HG02759 (cell line): ENCODE data around the gene CIAO3.
A peak's percentile ranks its signal among the peaks of the same experiment; 100 is the strongest.
"Not testable (repeated sequence)": the region's sequence is repeated elsewhere in the genome, so short reads cannot be mapped to it uniquely, and the experiment has no call there.

Experiments used
- ATAC-seq: cut with Tn5 transposase; IDR thresholded peaks from one replicate; pipeline ENCODE4 v1.9.1; 2021; ENCODE audit warnings: mild to moderate bottlenecking, moderate library complexity; ENCODE audit not compliant: unreplicated experiment

CIAO3 gene

DNA sequence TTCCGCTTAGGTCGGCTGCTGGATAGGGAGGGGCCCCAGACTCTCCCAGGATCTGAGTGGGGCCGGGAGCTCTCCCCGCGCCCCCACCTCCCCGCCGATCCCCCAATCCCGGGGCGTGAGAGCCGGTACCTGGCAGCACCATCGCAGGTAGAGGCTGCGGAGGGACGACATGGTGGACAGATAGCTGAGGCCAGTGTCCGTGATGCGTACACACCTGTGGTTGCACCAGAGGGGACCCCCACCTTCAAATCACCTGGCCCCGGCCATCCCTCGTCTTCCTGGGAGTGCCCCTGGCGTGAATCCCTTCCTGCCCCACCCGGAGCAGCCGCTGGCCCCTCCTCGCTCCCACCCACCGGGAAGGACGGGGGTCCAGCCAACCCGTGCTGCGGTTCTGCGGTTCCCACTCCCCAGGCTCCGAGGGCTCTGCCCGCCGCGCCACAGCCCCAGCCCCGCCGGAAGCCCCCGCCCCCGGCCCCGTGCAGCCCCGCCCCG lies 45.9 kb downstream of the CIAO3 start:
- ATAC-seq: no peak

DNA sequence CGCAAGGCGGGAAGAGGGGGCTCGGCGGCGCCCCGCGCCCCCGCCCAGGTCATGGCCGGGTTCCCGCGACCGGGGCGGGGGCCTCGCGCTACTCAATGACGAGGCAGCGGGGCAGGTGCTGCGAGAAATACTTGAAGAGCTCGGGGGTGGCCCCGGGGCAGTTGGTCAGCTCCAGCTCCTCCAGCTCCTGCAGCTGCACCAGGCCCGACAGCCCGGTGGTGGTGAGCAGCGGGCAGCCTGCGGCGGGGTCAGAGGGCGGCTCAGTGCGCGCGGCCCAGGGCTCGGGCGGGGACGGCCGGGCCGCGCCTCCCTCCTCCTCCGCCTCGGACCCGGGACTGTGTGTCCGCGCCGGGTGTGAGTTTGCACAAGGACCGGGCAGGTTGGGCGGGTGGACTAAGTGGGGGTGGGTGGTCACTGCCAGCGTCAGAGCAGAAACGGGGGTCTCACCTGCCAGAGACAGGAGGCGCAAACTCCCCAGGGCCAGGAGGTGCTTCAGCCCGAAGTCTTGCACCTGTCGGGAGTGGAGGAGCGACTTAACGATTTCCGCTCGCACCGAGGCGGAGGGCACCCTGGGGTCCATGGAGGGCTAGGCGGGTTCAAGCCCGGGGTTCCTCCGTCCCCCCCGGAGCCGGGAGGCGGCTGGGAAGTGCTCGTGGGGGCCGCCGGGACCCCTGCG lies 46.5 kb downstream of the CIAO3 start:
- no peak for ATAC-seq

DNA sequence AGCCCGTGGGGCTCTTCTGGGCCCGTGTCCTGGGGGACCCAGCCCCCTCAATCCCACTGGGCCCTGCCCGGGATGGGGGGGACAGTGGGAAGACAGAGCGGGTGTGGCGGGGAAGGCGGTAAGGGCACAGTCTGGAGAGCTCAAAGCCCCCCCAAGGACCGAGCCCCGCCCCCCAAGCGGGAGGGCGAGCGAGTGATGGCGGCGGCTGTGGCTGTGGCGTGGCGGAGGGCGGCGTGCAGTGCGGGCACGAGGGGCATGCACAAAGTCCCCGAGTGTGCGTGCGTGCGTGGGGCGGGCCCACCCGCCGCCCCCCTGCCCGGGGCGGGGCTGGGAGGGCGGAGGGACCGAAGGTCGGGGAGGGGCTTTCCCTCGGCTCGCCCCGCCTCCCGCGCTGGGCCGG lies 47.0 kb downstream of the CIAO3 start:
- no peak for ATAC-seq

DNA sequence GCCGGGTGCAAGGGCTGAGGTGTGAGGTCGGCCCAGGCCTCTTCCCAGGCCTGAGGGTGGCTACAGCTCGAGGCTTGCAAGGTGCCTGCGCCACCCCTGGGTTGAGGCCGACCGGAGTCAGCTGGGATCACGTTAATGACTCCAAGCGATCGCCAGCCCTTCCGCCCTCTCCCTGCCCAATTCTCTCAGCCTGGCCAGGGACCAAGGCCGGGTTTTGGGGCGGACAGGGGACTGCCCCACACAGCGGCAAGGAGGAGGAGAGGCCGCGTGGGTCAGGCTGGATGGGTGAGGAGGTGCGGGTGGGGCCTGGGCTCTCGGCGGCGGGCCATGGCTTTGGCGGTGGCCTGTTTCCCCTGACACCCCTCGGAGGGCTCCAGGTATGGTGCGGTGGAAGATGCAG lies 47.4 kb downstream of the CIAO3 start:
- ATAC-seq: no peak

DNA sequence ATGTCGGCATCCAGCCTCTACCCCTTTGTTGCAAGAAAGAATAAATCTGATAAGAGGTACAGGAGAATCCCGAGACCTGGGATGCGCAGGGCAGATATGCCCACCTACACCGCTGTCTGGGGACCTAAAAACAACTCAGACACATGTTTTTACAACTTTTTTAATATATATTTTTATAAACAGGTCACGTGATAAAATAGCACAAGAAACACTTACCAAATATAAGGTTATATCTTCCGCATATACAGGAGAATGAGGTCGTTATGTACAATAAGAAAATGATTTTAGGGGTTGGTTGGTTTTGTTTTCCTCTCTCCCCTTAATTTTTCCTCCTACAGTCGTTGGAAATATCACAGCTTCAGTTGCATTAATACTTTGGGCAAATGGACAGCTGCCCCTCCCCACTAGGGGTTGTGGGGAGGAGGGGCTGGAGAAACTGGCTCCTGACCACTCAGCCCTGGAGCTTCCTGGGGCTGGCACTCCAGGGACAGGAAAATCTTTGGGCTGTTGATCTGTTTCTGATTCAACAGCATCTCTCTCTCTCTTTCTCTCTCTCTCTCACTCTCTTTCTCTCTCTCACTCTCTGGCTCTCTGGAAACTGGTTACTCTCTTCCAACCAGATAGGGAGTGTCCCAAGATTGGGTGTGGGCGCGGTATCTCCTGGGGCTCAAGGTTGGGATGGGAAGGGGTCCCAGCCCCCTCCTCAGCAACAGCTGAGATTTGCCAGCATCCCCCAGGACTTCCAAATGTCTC lies 48.3 kb downstream of the CIAO3 start:
- no peak for ATAC-seq

DNA sequence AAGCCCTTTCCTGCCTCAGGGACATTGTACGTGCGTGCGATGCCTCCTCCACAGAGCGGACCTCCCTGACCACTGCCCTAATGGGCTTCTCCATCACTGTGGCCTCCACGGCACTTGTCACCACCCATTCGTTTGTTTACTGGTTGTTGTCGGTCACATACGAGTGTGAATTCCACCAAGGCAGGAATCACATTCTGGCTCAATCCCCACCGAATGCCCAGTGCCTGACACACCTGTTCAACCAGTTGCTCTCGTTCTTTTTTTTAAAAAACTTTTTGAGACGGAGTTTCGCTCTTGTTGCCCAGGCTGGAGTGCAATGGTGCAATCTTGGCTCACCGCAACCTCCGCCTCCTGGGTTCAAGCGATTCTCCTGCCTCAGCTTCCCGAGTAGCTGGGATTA lies 49.6 kb downstream of the CIAO3 start:
- not testable (repeated sequence) for ATAC-seq

DNA sequence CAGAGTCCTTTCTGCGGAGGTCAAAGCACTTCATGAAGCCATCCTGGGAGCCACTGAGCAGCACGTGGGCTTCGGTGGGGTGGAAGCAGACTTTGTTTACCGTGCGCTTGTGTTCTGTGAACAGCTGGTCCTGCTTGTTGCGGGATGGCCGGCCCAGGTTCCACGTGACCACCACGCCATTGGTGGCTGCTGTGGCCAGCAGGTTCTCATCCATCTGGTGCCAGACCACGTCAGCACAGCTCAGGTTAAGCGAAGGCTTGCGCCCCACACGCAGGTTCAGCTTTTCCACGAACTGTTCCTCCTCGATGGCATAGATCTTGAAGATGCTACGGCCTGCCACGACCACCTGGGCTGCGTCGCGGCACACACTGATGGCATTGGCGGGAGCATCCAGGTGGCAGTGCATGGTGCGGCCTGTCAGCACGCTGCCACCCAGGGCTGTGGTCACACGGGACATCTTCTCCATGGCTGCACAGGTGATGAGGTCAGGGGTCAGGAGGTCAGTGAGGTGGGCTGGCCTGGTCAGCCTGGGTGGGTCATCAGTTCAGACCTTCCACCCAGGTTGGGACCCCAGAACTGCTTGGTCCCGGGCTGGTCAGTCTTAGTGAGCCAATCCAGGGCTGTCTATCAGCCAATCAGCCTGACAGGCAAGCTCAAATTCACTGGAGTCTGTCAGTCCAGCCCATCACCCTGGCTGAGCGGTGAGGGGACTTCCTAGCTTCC lies 51.5 kb downstream of the CIAO3 start:
- no peak for ATAC-seq

DNA sequence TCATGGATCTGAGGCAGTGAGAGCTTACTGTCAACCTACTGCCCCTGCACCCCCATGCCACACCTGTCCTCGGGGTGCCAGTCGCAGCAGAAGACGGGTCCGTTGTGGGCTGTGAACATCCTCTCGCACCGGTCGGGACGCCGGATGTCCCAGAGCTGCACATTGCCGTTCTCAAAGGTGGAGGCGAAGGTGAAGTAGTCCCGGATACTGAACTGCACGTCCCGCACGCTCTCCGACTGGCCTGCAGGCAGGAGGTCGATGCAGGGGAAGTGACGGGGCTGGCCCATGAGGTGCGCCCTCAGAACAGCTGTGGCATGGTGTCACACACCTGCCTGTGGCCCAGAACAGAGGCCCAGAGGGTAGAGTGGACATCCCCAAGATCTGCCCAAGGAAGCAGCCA lies 53.3 kb downstream of the CIAO3 start:
- no peak for ATAC-seq

DNA sequence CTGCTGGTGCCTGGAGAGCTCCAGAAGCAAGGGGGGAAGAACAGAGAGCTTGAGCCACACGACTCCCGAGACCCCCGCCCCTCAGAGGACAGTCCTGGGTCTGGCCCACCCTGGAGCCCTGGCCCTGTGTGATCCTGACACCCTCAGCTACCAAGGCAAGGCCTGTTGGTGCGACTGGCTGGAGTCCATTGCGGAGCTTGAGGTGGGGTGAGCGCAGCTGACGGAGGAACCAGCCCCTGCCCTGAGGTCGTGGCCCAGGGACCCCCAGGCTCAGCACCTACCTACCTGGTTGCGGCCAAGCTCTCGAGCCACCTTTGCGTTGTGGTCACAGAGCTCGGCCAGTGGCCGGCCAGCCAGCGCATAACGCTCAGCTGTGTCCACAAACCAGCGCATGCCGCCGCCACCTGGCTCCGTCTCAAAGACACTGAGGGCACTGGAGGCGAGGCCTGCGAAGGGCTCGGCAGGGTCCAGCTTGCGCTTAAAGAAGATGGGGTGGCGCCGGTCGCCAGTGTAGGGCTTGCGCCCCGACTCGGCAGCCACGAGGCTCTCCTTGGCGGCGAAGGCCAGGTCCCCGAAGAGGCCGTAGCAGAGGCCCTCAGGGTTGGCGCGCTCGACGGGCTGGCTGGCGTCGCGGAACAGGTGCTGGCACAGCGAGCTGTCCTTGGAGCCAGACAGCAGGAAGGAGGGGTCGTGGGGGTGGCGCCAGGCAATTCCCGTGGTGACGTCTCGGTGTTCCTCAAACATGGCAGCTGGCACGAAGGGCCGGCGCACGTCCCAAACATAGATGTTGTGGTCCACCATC lies 54.1 kb downstream of the CIAO3 start:
- ATAC-seq: no peak

DNA sequence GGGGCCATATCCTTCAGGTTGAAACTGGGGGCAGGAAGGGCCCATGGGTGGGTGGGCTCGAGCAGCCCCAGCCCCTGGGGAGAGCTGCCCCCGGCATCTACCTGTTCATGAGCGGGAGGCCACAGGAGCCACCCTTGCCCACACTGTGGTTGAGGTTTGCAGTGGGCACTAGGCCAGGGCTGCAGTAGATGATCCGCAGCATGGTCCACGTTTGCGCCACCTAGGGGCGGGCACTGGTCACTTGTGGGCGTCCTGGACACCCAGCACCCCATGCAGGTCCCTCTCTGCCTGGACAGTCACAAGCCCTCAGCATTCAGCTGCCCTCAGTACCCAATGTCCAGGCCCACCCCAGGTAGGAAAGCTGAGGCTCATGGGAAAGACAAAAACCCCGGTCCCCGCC lies 54.8 kb downstream of the CIAO3 start:
- ATAC-seq: no peak

DNA sequence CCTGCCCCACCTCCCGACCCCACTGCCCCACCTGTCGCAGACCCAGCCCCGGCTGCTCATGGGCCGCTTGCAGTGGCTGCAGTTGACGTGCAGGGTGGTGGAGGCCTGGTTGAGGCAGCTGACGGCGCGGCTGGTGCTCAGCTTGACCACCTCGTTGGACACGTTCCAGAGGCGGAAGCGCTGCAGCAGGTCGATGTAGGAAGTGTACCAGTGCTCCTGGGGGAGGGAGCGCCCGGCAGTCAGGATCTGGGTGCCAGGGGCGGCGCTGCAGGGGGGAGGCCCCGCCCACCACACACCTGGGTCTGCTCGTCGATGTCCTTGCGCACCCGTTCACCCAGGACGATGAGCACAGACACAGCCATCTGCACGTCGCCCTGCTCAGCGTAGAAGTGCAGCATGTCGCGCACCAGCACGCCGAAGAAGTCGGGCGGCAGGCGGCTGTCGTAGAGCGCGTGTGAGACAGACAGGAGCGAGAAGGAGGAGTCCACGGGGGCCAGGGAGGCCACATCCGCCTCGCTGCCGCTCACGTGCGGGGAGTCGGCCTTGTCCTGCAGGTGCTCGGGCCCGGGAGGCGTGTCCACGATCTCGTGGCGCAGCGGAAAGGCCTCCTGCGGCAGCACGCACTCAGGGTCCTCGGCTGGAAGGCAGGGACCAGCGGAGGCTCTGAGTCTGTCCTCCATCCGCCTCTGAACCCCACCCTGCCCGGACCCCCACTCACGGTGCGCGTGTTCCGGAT lies 55.7 kb downstream of the CIAO3 start:
- no peak for ATAC-seq

DNA sequence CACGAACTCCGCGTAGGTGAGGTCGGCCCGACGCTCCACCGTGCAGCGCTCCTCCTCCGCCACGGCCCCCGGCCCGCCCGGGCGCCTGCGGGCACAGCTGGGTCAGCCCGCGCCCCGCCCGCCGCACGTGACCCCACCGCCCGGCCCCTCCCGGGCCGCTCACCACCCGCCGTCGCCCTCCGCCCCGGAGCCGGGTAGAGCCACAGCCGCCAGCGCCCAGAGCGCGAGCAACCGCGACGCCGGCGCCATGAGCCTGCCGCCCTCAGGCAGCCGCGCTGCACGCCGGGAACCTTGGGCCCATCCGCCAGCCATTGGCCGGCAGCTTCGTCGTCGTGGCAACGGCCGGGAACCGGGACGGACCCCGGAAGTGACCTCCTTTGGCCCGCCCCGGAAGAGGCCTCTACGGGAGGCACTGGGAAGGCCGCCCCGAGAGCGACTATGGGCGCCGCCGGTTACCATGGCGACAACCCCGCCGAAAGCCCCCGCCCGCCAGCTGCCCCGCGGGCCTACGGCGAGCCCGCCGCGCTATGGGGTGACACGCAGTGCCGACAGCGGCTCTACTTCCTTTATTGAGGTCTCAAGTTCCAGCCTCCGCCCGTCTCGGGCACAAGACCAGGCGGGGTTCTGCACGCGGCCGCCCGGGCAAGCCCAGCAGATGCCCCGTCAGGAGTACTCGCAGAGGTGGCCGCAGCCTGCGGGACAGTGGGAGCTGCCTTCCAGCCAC lies 56.6 kb downstream of the CIAO3 start, which contains the start of gene JMJD8:
Gene JMJD8, minus strand, starts transcription at position 264 of the 724 bp plus-strand sequence. Its CDS starts 15 bp downstream, at position 249.
- ATAC-seq: peak; percentile 65

DNA sequence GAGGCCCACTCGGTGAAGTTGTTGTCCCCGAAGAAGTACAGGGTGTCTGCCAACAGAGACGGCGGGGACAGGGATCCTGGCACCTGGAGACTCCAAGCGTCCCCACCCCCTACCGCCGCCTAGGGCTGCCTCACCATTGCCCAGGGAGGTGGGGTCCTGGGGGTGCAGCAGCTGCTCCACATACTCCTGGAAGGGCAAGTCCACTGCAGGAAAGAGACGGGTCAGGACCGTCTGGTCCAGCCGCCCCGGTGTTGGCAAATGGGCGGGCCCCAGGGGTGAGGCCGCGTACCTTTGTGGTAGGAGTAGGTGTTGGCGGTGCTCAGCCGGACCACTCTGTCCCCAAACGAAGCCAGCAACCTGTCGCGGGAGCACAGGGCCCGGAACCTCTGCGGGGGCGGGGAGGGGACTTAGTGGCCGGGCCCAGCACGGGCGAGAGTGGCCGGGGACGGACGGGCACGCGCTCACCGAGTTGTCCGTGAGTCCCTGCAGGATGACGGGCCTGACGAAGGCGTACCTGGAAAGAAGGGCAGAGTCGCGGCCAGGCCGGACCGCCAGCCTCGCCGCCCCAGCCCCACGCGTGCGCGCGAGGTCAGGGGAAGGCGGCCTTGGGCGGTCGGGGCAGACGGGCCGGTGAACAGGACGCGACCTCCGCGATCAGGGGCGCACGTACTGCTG lies 57.3 kb downstream of the CIAO3 start:
- ATAC-seq: no peak

DNA sequence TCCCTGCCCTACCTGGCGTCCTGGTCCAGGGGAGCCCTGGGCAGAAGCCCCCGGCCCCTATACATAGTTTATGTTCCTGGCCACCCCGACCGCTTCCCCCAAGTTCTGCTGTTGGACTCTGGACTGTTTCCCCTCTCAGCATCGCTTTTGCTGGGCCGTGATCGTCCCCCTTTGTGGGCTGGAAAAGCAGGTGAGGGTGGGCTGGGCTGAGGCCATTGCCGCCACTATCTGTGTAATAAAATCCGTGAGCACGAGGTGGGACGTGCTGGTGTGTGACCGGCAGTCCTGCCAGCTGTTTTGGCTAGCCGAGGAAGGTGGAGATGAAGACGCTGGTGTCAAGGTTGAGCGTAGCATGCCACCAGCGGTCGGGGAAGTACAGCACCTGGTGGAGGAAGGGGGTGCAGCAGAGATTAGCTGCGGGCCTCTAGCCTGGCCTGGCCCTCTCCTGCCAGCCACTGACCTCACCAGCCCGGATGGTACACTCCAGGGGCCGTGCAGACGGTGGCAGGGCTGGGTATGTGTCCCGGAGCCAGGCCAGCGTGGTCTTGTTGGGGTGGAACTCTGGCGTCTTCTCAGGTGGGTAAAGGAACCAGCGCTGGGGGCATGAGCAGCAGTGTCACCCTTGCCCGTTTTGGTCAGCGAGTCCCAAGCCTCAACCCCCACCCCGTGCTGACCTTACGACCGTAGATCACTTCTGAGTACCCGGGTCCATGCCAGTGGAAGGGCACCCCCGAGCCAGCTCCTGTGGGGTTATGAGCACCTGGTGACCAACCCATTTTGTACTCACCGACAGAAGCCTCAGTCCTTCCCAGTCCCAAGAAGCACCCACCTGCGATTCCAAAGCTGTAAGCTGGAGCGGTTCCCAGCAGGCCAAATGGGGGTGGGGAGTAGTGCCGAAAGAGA lies 58.1 kb downstream of the CIAO3 start:
- ATAC-seq: no peak

DNA sequence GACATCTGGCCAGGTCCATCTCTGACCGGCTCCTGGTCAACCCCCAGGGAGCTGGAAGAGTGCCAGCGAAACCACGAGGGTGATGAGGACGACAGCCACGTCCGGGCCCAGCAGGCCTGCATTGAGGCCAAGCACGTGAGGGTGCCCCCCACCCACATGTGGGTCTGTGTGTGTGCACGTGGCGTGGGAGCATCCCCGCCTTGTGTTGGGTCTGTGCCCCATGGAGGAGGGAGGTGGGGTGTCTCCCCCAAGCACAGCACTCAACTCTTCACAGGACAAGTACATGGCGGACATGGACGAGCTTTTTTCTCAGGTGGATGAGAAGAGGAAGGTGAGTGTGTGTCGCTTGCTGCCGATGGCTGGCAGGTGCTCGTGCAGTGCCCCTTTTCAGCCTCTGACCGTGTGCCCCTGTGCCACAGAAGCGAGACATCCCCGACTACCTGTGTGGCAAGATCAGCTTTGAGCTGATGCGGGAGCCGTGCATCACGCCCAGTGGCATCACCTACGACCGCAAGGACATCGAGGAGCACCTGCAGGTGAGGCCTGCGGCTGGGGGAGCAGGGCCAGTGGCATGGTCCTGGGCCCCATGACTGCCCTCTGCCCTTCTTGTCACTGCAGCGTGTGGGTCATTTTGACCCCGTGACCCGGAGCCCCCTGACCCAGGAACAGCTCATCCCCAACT lies 58.9 kb downstream of the CIAO3 start:
- no peak for ATAC-seq

DNA sequence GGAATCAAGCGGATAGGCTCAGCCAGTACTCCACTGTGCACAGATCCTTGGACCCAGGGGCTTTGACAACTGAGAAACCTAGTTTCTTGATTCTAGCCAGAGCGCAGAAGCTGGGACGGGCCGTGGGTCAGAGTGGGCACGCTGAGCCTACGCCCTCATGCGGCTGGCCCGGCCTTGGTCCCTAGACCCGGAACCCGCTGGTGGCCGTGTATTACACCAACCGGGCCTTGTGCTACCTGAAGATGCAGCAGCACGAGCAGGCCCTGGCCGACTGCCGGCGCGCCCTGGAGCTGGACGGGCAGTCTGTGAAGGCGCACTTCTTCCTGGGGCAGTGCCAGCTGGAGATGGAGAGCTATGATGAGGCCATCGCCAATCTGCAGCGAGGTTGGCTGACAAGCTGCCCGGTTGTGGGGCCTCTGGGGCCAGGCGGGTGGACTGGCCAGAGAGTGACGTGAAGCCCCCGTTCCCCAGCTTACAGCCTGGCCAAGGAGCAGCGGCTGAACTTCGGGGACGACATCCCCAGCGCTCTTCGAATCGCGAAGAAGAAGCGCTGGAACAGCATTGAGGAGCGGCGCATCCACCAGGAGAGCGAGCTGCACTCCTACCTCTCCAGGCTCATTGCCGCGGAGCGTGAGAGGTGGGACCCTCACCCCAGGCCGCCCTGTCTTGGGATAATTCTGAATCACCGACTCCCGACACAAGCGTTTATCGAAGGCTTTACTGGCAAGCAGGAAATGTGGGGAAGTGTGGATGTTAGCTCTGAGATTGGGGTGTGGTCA lies 59.6 kb downstream of the CIAO3 start:
- ATAC-seq: no peak

DNA sequence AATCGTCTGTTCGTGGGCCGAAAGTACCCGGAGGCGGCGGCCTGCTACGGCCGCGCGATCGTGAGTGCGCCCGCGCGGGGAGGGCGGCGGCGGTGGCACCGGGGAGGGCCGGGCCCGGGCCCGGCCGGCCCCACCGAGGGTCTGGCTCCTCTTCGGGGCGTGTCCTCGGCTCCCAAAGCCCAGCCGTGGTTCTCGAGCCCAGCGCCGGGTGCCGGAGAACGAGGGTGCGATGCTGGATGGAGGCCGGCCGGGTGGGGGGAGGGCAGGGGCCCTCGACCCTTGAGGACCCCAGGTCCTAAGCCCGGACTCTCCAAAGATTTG lies 60.2 kb downstream of the CIAO3 start:
- ATAC-seq: no peak
